Neutrophil (primary cell): Measurements from ENCODE around the gene PRIMPOL.
A peak's percentile ranks its signal among the peaks of the same experiment; 100 is the strongest.

Source experiments
- H3K27ac ChIP-seq: fragments of 200-600 bp; sonication (generic); 2 replicates; pipeline ENCODE4 v1.5.1; 2016; ENCODE audit warnings: mild to moderate bottlenecking, moderate library complexity
- H3K27me3 ChIP-seq: fragments of 200-600 bp; sonication (generic); 2 replicates; pipeline ENCODE4 v1.6.0; 2016; ENCODE audit warnings: mild to moderate bottlenecking
- H3K36me3 ChIP-seq: fragments of 200-600 bp; sonication (generic); 2 replicates; pipeline ENCODE4 v1.5.1; 2017
- H3K4me1 ChIP-seq, 2 experiments: fragments of 200-600 bp in 1 of 2; sonication (generic) in 1 of 2; 1 replicate in 1 of 2; 2 replicates in 1 of 2; pipeline versions ENCODE4 v1.5.1 to v1.6.1; 2013 to 2016; ENCODE audit warnings: low read depth in 1 of 2, low read length in 1 of 2, mild to moderate bottlenecking in 1 of 2, moderate library complexity in 1 of 2; ENCODE audit not compliant: control insufficient read depth in 1 of 2, insufficient read depth in 1 of 2
- H3K4me3 ChIP-seq, 2 experiments: fragments of 200-600 bp in 1 of 2; sonication (generic) in 1 of 2; 1 replicate in 1 of 2; 2 replicates in 1 of 2; pipeline ENCODE4 v1.5.1; 2013 to 2016; ENCODE audit warnings: low read depth in 1 of 2, low read length in 1 of 2, mild to moderate bottlenecking in 1 of 2, moderate library complexity in 1 of 2
- H3K9me3 ChIP-seq: fragments of 200-600 bp; sonication (generic); 2 replicates; pipeline ENCODE4 v1.5.1; 2016
- TF ChIP-seq, protein P1 (sequence below): fragments of 200-600 bp; sonication (generic); IDR thresholded peaks from 2 replicates; pipeline ENCODE4 v1.5.1; 2016; ENCODE audit warnings: antibody characterized with exemption

The PRIMPOL gene

DNA sequence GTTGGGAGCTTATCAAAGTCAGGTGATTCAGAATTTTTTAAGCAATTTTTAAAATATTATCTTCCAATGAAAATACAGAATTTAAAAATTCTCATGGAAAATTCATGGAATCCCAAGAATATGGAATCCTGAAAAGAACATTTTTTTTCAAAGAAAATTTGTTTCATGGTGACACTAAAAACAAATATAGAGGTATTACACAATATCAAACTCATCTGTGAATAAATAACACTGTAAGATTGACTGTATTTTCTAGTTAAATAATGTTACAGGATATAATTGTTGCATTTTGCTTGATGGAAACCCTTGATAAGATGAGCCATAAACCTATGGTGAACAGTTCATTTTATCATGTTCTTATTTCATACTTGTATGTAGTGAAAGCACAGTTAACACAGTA is 11.4 kb downstream of the PRIMPOL start:
- Histone ChIP-seq H3K27ac (no peak overlapping the region), H3K4me1 (peaks cover 6 to 22% of the 10 kb centered on the region in 2 experiments), H3K36me3 (peaks cover 8% of the 10 kb centered on the region), H3K27me3 (no peaks in the 10 kb centered on the region), H3K4me3 (no peak overlapping the region), H3K9me3 (no peaks in the 10 kb centered on the region)
- TF ChIP-seq, protein P1, sequence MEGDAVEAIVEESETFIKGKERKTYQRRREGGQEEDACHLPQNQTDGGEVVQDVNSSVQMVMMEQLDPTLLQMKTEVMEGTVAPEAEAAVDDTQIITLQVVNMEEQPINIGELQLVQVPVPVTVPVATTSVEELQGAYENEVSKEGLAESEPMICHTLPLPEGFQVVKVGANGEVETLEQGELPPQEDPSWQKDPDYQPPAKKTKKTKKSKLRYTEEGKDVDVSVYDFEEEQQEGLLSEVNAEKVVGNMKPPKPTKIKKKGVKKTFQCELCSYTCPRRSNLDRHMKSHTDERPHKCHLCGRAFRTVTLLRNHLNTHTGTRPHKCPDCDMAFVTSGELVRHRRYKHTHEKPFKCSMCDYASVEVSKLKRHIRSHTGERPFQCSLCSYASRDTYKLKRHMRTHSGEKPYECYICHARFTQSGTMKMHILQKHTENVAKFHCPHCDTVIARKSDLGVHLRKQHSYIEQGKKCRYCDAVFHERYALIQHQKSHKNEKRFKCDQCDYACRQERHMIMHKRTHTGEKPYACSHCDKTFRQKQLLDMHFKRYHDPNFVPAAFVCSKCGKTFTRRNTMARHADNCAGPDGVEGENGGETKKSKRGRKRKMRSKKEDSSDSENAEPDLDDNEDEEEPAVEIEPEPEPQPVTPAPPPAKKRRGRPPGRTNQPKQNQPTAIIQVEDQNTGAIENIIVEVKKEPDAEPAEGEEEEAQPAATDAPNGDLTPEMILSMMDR = no peak

DNA sequence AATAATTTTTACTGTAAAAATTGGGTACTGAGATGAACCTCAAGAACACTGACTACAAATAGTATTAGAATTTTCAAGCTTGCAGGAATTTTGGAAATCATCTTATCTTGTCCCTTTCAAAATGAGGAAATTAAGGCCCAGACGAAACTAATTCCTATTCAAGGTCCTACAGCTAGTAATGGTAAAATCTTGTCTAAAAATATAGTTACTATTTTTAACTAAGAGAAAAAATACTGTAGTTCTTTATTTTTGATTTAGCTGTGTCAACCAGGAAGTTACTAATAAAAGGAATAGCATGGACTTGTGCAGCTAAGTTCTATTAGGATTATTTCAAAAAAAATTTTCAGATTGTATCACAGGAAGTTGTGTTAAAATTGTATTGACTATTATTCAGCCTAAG is 12.7 kb downstream of the PRIMPOL start:
- Histone ChIP-seq H3K27ac (peak overlapping the region; percentile 9), H3K9me3 (no peaks in the 10 kb centered on the region), H3K27me3 (no peaks in the 10 kb centered on the region), H3K36me3 (peaks cover 8% of the 10 kb centered on the region), H3K4me3 (no peak overlapping the region), H3K4me1 (peaks cover 1 to 26% of the 10 kb centered on the region in 2 experiments)
- TF ChIP-seq, protein P1 = no peak

DNA sequence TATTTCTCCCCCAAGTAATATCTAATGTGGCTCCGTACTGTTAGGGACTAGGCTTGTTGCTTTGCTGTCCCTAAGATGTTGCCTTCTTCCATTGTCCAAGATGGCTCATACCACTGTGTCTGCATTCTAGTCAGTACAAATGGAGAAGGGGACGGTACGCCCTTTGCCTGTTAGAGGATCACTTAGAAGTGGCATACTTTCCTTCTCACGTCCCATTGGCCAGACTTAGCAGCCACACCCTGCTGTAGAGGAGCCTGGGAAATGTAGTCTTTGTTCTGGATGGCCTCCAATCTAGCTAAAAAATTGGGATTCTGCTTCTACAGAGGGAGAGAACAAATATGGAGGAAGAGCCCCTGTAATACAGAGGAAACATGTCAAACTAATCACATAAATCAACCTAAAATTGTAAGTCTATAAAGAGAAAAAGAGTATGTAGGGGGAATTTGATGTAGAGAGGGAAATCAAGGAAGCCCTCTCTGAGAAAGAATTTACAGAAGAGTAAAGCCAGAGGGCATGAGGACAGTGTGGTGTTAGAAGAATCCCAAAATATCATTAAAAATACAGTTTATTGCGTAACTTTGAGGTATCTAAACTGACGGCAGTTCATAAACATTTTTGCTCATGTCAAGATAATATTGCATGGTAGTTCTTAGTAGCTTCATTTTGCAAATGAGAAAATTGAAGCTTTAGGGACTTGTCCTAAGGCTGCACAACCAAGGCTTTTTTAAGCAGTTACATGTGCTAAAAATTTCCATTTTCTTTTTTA is 15.1 kb downstream of the PRIMPOL start:
- Histone ChIP-seq H3K9me3 (no peaks in the 10 kb centered on the region), H3K27me3 (no peaks in the 10 kb centered on the region), H3K4me3 (no peak overlapping the region), H3K36me3 (peaks cover 8% of the 10 kb centered on the region), H3K27ac (no peak overlapping the region), H3K4me1 (peaks cover 18 to 46% of the 10 kb centered on the region in 2 experiments)
- TF ChIP-seq, protein P1 = no peak

DNA sequence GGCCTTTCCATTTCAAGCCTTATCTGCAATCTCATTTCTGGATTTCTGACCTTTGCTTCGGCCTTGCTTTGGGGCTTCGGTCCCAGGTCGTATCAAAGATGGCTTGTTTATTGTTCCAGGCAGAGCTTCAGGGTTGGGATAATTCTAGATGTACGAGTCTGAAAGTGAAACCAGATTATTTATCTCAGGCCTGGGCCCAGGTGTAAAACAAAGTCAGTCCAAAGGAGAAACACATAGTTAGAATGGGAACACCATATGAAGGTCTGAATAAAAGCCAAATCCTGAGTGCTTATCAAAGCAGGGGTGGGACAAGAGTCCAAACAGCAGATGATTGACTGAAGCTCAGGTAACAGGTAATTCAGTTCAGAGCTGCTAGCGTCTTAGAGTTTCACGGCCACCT is 17.1 kb downstream of the PRIMPOL start:
- H3K27ac ChIP-seq = peak overlapping the region; percentile 93
- TF ChIP-seq, protein P1 = no peak
- no peaks in the 10 kb centered on the region for H3K36me3 ChIP-seq
- no peaks in the 10 kb centered on the region for H3K27me3 ChIP-seq
- H3K9me3 ChIP-seq = no peaks in the 10 kb centered on the region
- peaks cover 25 to 60% of the 10 kb centered on the region in 2 experiments for H3K4me1 ChIP-seq
- H3K4me3 ChIP-seq = no peak overlapping the region

DNA sequence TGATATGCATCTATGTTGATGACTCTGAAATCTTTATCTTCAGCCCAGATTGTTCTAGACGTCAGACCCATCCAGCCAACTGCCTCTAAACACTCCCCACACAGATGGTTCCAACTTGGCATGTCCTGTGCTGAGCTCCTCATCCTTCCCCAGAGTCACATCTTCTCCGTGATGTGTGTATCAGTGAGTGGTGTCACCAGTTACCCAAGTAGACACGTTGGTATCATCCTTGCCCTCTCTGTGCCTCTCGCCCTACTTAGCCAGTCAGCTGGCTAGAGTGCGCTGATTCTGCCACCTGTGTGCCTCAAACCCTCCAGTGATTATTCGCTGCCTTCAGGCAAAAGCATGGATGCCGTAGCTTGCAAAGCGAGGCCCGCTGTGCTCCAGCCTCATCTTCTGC is 18.6 kb downstream of the PRIMPOL start:
- peak overlapping the region in 1 of 2 experiments; percentile 9 for H3K4me3 ChIP-seq
- H3K27me3 ChIP-seq = no peaks in the 10 kb centered on the region
- TF ChIP-seq, protein P1 = no peak
- peak overlapping the region; percentile 93 for H3K27ac ChIP-seq
- no peaks in the 10 kb centered on the region for H3K9me3 ChIP-seq
- H3K36me3 ChIP-seq = no peaks in the 10 kb centered on the region
- H3K4me1 ChIP-seq = peaks cover 33 to 62% of the 10 kb centered on the region in 2 experiments
